ENCODE measurements around the gene CAMK1D.

GRCh38 chr10:12811826-12812225 lies 462.5 kb downstream of the CAMK1D start:
- TF ChIP-seq CTCF (conservative IDR thresholded peaks at IDR 0.05) (no peak), EZH2 (IDR thresholded peaks at IDR 0.05; ENCODE audit: low read depth) (no peak)

Measured in PC-9 (cell line).